Inflammatory macrophage treated with lipopolysaccharide for 4 hours (primary cell): ENCODE results near the gene PCNX4.

ENCODE experiments used
- DNase-seq: peaks from one replicate; pipeline ENCODE4 v3.0.0-alpha.2; 2020

PCNX4 gene

GRCh38 chr14:60102389-60102788 is 10.7 kb downstream of the PCNX4 start:
- DNase-seq: peak; percentile 85

- peak; percentile 82 for DNase-seq
Observed at GRCh38 chr14:60106339-60106738, 14.6 kb downstream of the PCNX4 start.

- DNase-seq: no peak
Observed at GRCh38 chr14:60107477-60107876, 15.8 kb downstream of the PCNX4 start.

GRCh38 chr14:60111732-60112131 is 20.0 kb downstream of the PCNX4 start:
- DNase-seq: no peak

- DNase-seq: no peak
Observed at GRCh38 chr14:60114881-60115280, 23.2 kb downstream of the PCNX4 start.

GRCh38 chr14:60116181-60116580 is 24.5 kb downstream of the PCNX4 start:
- peak; percentile 35 for DNase-seq

- DNase-seq: no peak
Observed at GRCh38 chr14:60125918-60126317, 34.2 kb downstream of the PCNX4 start.

- no peak for DNase-seq
Observed at GRCh38 chr14:60133487-60133886, 41.8 kb downstream of the PCNX4 start.

- DNase-seq: no peak
Observed at GRCh38 chr14:60134702-60135101, 43.0 kb downstream of the PCNX4 start.

- DNase-seq: peak; percentile 92
Observed at GRCh38 chr14:60151715-60152114, 60.0 kb downstream of the PCNX4 start.

GRCh38 chr14:60153991-60154390 is 62.3 kb downstream of the PCNX4 start:
- DNase-seq: peak; percentile 19

GRCh38 chr14:60154671-60155070 is 62.9 kb downstream of the PCNX4 start:
- no peak for DNase-seq

- DNase-seq: no peak
Observed at GRCh38 chr14:60160422-60160821, 68.7 kb downstream of the PCNX4 start.

- DNase-seq: peak; percentile 24
Observed at GRCh38 chr14:60161196-60162107, 69.7 kb downstream of the PCNX4 start.

GRCh38 chr14:60163693-60164092 is 72.0 kb downstream of the PCNX4 start:
- no peak for DNase-seq

GRCh38 chr14:60164404-60164711 is 72.6 kb downstream of the PCNX4 start:
- no peak for DNase-seq

GRCh38 chr14:60164712-60165546 is 73.2 kb downstream of the PCNX4 start, which contains the start of gene DHRS7:
DHRS7 (minus strand) TSS chr14:60165398; CDS start chr14:60165309, 89 bp downstream.
- DNase-seq: peak; percentile 85

GRCh38 chr14:60165547-60165876 is 73.8 kb downstream of the PCNX4 start:
- DNase-seq: no peak

GRCh38 chr14:60166142-60166541 is 74.4 kb downstream of the PCNX4 start:
- DNase-seq: no peak

- no peak for DNase-seq
Observed at GRCh38 chr14:60169722-60170121, 78.0 kb downstream of the PCNX4 start.

- DNase-seq: no peak
Observed at GRCh38 chr14:60170948-60171347, 79.2 kb downstream of the PCNX4 start.

GRCh38 chr14:60171690-60172089 is 80.0 kb downstream of the PCNX4 start:
- no peak for DNase-seq

GRCh38 chr14:60174352-60175254 is 82.9 kb downstream of the PCNX4 start:
- DNase-seq: no peak
